ENCODE results near the gene ZNF79.

Gene ZNF79

GRCh38 chr9:127419348-127419747 lies 4.8 kb upstream of the ZNF79 start:
- no peak for TF ChIP-seq CTCF (IDR thresholded peaks at IDR 0.05; ENCODE audit: low read depth, low read length)
- no peak overlapping the region for H3K4me3 ChIP-seq (ENCODE audit: low read depth, low read length)

GRCh38 chr9:127421057-127421456 lies 3.1 kb upstream of the ZNF79 start:
- no peak overlapping the region for H3K4me3 ChIP-seq (ENCODE audit: low read depth, low read length)
- TF ChIP-seq CTCF (IDR thresholded peaks at IDR 0.05; ENCODE audit: low read depth, low read length), result no peak

- H3K4me3 ChIP-seq (ENCODE audit: low read depth, low read length), result no peak overlapping the region
- no peak for TF ChIP-seq CTCF (IDR thresholded peaks at IDR 0.05; ENCODE audit: low read depth, low read length)
Observed at GRCh38 chr9:127422133-127422782, 1.9 kb upstream of the ZNF79 start.

- no peak for TF ChIP-seq CTCF (IDR thresholded peaks at IDR 0.05; ENCODE audit: low read depth, low read length)
- H3K4me3 ChIP-seq (ENCODE audit: low read depth, low read length), result peak overlapping the region; percentile 80
Observed at GRCh38 chr9:127422787-127423186, 1.4 kb upstream of the ZNF79 start.

- peak overlapping the region; percentile 80 for H3K4me3 ChIP-seq (ENCODE audit: low read depth, low read length)
- no peak for TF ChIP-seq CTCF (IDR thresholded peaks at IDR 0.05; ENCODE audit: low read depth, low read length)
Observed at GRCh38 chr9:127423476-127423933, 677 bp upstream of the ZNF79 start.

GRCh38 chr9:127424676-127424999 lies 456 bp downstream of the ZNF79 start:
- peak overlapping the region; percentile 80 for H3K4me3 ChIP-seq (ENCODE audit: low read depth, low read length)
- no peak for TF ChIP-seq CTCF (IDR thresholded peaks at IDR 0.05; ENCODE audit: low read depth, low read length)

- TF ChIP-seq CTCF (IDR thresholded peaks at IDR 0.05; ENCODE audit: low read depth, low read length), result no peak
- no peak overlapping the region for H3K4me3 ChIP-seq (ENCODE audit: low read depth, low read length)
Observed at GRCh38 chr9:127426756-127427155, 2.6 kb downstream of the ZNF79 start.
